Caco-2 (cell line): ENCODE results near the gene PITPNB. TPM values are rescaled to one million over a fixed set of nuclear protein-coding genes. Genes with fewer than 3 reads are reported as not detected.

Experiments used
- BruUV-seq: library from RNA; stranded (reverse); fragments of 400-500 nt; replicated peaks from 2 replicates; lab custom pipeline; 2021; lab: Mats Ljungman, UMichigan
- CTCF ChIA-PET: fragments of 300-600 bp; sonication (Branson Sonifier 250); formaldehyde crosslinking; loops from one replicate; lab custom pipeline; 2022; ENCODE audit warnings: antibody characterized with exemption; lab: Charles Lee
- POLR2A ChIA-PET: fragments of 300-600 bp; sonication (Branson Sonifier 250); formaldehyde crosslinking; loops from one replicate; lab custom pipeline; 2022; ENCODE audit warnings: antibody characterized with exemption; lab: Charles Lee
- DNase-seq, 2 experiments: peaks; one replicate each; pipeline versions ENCODE4 v3.0.0 to v3.0.0-alpha.2; 2020 to 2022
- H3K27me3 ChIP-seq: replicated peaks from 2 replicates; pipeline ENCODE4 v1.6.0; 2011; ENCODE audit warnings: low read length; ENCODE audit not compliant: control insufficient read depth, insufficient read depth
- H3K36me3 ChIP-seq: 2 replicates; pipeline ENCODE4 v1.5.1; 2011; ENCODE audit warnings: low read length; ENCODE audit not compliant: control insufficient read depth, insufficient read depth
- H3K4me1 ChIP-seq: fragments of 250-450 bp; sonication (Bioruptor Pico); 2 replicates; pipeline ENCODE4 v1.5.1; 2020; ENCODE audit warnings: mild to moderate bottlenecking
- H3K4me3 ChIP-seq: 2 replicates; pipeline ENCODE4 v1.5.1; 2011; ENCODE audit warnings: low read depth, mild to moderate bottlenecking, control low read depth, low read length
- H3K9me3 ChIP-seq: fragments of 250-450 bp; sonication (Bioruptor Pico); 2 replicates; pipeline ENCODE4 v1.5.1; 2020; ENCODE audit warnings: mild to moderate bottlenecking, moderate library complexity
- H3K27ac Mint-ChIP-seq: one replicate; pipeline ENCODE4 v1.8.0; 2022; ENCODE audit warnings: mixed read lengths; ENCODE audit not compliant: unreplicated experiment
- H3K27me3 Mint-ChIP-seq: one replicate; pipeline ENCODE4 v1.8.0; 2022; ENCODE audit warnings: mixed read lengths; ENCODE audit not compliant: insufficient read depth, unreplicated experiment
- H3K36me3 Mint-ChIP-seq: one replicate; pipeline ENCODE4 v1.8.0; 2022; ENCODE audit warnings: mild to moderate bottlenecking, mixed read lengths; ENCODE audit not compliant: insufficient read depth, unreplicated experiment
- H3K4me1 Mint-ChIP-seq: one replicate; pipeline ENCODE4 v1.8.0; 2022; ENCODE audit warnings: low read depth, mixed read lengths; ENCODE audit not compliant: unreplicated experiment
- H3K4me3 Mint-ChIP-seq: one replicate; pipeline ENCODE4 v1.8.0; 2022; ENCODE audit warnings: mild to moderate bottlenecking, moderate library complexity, mixed read lengths; ENCODE audit not compliant: unreplicated experiment
- H3K9me3 Mint-ChIP-seq: one replicate; pipeline ENCODE4 v1.8.0; 2022; ENCODE audit warnings: mixed read lengths; ENCODE audit not compliant: unreplicated experiment
- CTCF ChIP-seq, 2 experiments: fragments of 200-600 bp in 1 of 2; IDR thresholded peaks; 1 replicate in 1 of 2; 2 replicates in 1 of 2; pipeline versions ENCODE4 v1.5.1 to v1.8.0; 2011 to 2022; ENCODE audit warnings: antibody characterized with exemption in 1 of 2, control low read depth in 1 of 2, inconsistent platforms in 1 of 2, low read depth in 1 of 2, low read length in 1 of 2, mild to moderate bottlenecking in 1 of 2, moderate library complexity in 1 of 2; ENCODE audit not compliant: insufficient read depth in 1 of 2, severe bottlenecking in 1 of 2, unreplicated experiment in 1 of 2
- intact Hi-C: fragments of 100-400 bp; cut with micrococcal nuclease; formaldehyde crosslinking; loops from one replicate; pipeline ENCODE4 v1.10.0; 2022; ENCODE audit not compliant: unreplicated experiment
- total RNA-seq: library from RNA; stranded (reverse); gene quantifications from 2 replicates; pipeline ENCODE4 v1.2.3, GENCODE V29; 2022

The PITPNB gene
- total RNA-seq, 1 experiment from 2014 or later, result 81.7 TPM

GRCh38 chr22:27846910-27847309 is 72.1 kb downstream of the PITPNB start:
- TF ChIP-seq CTCF (IDR thresholded peaks at IDR 0.05; ENCODE audit: insufficient read depth in 1 of 2, low read depth in 1 of 2, low read length in 1 of 2, severe bottlenecking in 1 of 2, unreplicated experiment in 1 of 2), result no peak
- Histone ChIP-seq H3K9me3 (no peaks in the 10 kb centered on the region), H3K4me1 (no peaks in the 10 kb centered on the region), H3K27me3 (no peaks in the 10 kb centered on the region), H3K4me3 (no peak overlapping the region), H3K36me3 (no peaks in the 10 kb centered on the region; the same call in 1 of the 2 replicates)
- POLR2A ChIA-PET, result no interaction called here
- intact Hi-C loops, result no loop called here
- no peaks in the 10 kb centered on the region for H3K27me3 Mint-ChIP-seq
- H3K27ac Mint-ChIP-seq, result no peak overlapping the region
- no peak overlapping the region for H3K4me3 Mint-ChIP-seq
- peaks cover 39% of the 10 kb centered on the region for H3K36me3 Mint-ChIP-seq
- BruUV-seq, result no TSS peak
- no peaks in the 10 kb centered on the region for H3K9me3 Mint-ChIP-seq
- CTCF ChIA-PET, result no interaction called here
- DNase-seq, result no peak
- H3K4me1 Mint-ChIP-seq, result no peaks in the 10 kb centered on the region

- H3K27me3 ChIP-seq, result no peaks in the 10 kb centered on the region
- no peaks in the 10 kb centered on the region for H3K4me1 ChIP-seq
- no peak for TF ChIP-seq CTCF (IDR thresholded peaks at IDR 0.05; ENCODE audit: insufficient read depth in 1 of 2, low read depth in 1 of 2, low read length in 1 of 2, severe bottlenecking in 1 of 2, unreplicated experiment in 1 of 2)
- no peak overlapping the region for H3K4me3 ChIP-seq
- H3K36me3 ChIP-seq, result no peaks in the 10 kb centered on the region; the same call in 1 of the 2 replicates
- H3K4me1 Mint-ChIP-seq, result no peaks in the 10 kb centered on the region
- H3K9me3 ChIP-seq, result no peaks in the 10 kb centered on the region
- no peaks in the 10 kb centered on the region for H3K9me3 Mint-ChIP-seq
- no peak overlapping the region for H3K4me3 Mint-ChIP-seq
- no peak for DNase-seq
- POLR2A ChIA-PET, result no interaction called here
- H3K27ac Mint-ChIP-seq, result no peak overlapping the region
- CTCF ChIA-PET, result no interaction called here
- no peaks in the 10 kb centered on the region for H3K27me3 Mint-ChIP-seq
- peaks cover 34% of the 10 kb centered on the region for H3K36me3 Mint-ChIP-seq
- intact Hi-C loops, result no loop called here
- no TSS peak for BruUV-seq
Observed at GRCh38 chr22:27846248-27846757, 72.8 kb downstream of the PITPNB start.

GRCh38 chr22:27845644-27846043 is 73.4 kb downstream of the PITPNB start:
- Mint-ChIP-seq H3K36me3 (peaks cover 30% of the 10 kb centered on the region), H3K27ac (no peak overlapping the region), H3K9me3 (no peaks in the 10 kb centered on the region), H3K4me3 (no peak overlapping the region), H3K4me1 (no peaks in the 10 kb centered on the region), H3K27me3 (no peaks in the 10 kb centered on the region)
- DNase-seq, result no peak
- CTCF ChIA-PET, result no interaction called here
- no TSS peak for BruUV-seq
- Histone ChIP-seq H3K36me3 (no peaks in the 10 kb centered on the region; the same call in 1 of the 2 replicates), H3K4me1 (no peaks in the 10 kb centered on the region), H3K4me3 (no peak overlapping the region), H3K9me3 (no peaks in the 10 kb centered on the region), H3K27me3 (no peaks in the 10 kb centered on the region)
- intact Hi-C loops, result no loop called here
- no peak for TF ChIP-seq CTCF (IDR thresholded peaks at IDR 0.05; ENCODE audit: insufficient read depth in 1 of 2, low read depth in 1 of 2, low read length in 1 of 2, severe bottlenecking in 1 of 2, unreplicated experiment in 1 of 2)
- POLR2A ChIA-PET, result no interaction called here
